ENCODE results near the gene LRRC55. TPM values are rescaled to one million over a fixed set of nuclear protein-coding genes. Genes with fewer than 3 reads are reported as not detected.

The LRRC55 gene
- total RNA-seq, 1 experiment from 2014 or later: not detected

GRCh38 chr11:57144531-57145320, 37.0 kb upstream of the LRRC55 start:
- H3K27ac ChIP-seq (ENCODE audit: low read depth, low read length): no peak overlapping the region
- no peaks in the 10 kb centered on the region for H3K9me3 ChIP-seq (ENCODE audit: control insufficient read depth in 1 of 2, insufficient read depth in 1 of 2, low read depth in 1 of 2, low read length in 2 of 2)
- CTCF ChIA-PET: no interaction called here
- H4K20me1 ChIP-seq (ENCODE audit: insufficient read depth): no peaks in the 10 kb centered on the region
- H3K36me3 ChIP-seq (ENCODE audit: control insufficient read depth in 1 of 2, insufficient read depth in 2 of 2, low read length in 2 of 2): no peaks in the 10 kb centered on the region
- H3K4me2 ChIP-seq (ENCODE audit: low read length): no peak overlapping the region
- no peak for TF ChIP-seq ZNF274 (IDR thresholded peaks at IDR 0.05; ENCODE audit: low read depth, low read length)
- no peak for TF ChIP-seq CEBPB (IDR thresholded peaks at IDR 0.05; ENCODE audit: low read depth)
- no peak for TF ChIP-seq RAD21 (IDR thresholded peaks at IDR 0.05; ENCODE audit: low read depth)
- TF ChIP-seq SIN3A (IDR thresholded peaks at IDR 0.05; ENCODE audit: low read depth): no peak
- no peak for TF ChIP-seq CTCF (IDR thresholded peaks at IDR 0.05 in 2 of 3, conservative IDR thresholded peaks at IDR 0.05 in 1 of 3; ENCODE audit: borderline replicate concordance in 1 of 3, insufficient read depth in 1 of 3, low read depth in 2 of 3, low read length in 2 of 3)
- TF ChIP-seq MAX (IDR thresholded peaks at IDR 0.05): no peak
- TF ChIP-seq ZFX (IDR thresholded peaks at IDR 0.05): no peak
- no peak for TF ChIP-seq EZH2 (IDR thresholded peaks at IDR 0.05)
- TF ChIP-seq FOSL1 (IDR thresholded peaks at IDR 0.05; ENCODE audit: low read depth): no peak
- no peak for TF ChIP-seq POLR2AphosphoS5 (IDR thresholded peaks at IDR 0.05; ENCODE audit: low read depth, low read length)
- no peak for TF ChIP-seq YY1 (IDR thresholded peaks at IDR 0.05; ENCODE audit: extremely low read depth, insufficient replicate concordance, low read depth, low read length)
- no peak for TF ChIP-seq REST (IDR thresholded peaks at IDR 0.05; ENCODE audit: low read depth)
- H3K27me3 ChIP-seq (ENCODE audit: insufficient read depth, low read length): peaks cover 30% of the 10 kb centered on the region
- DNase-seq (ENCODE audit: low read depth, low spot score) (no peak), ATAC-seq (no peak)
- intact Hi-C loops (cut with micrococcal nuclease): no loop called here
- H3K9ac ChIP-seq (ENCODE audit: low read length): no peak overlapping the region
- no peak overlapping the region for H3K4me3 ChIP-seq (replicated peaks in 1 of 2; ENCODE audit: low read depth in 1 of 2, low read length in 2 of 2)
- H2AFZ ChIP-seq (ENCODE audit: low read depth, low read length, poor library complexity, severe bottlenecking): no peak overlapping the region
- RAD21 ChIA-PET (ENCODE audit: low non-redundant PET in 1 of 2, low total read pairs in 2 of 2, uncharacterized antibody in 2 of 2, unreplicated experiment in 2 of 2): no interaction called here
- no TSS peak for BruUV-seq (replicated peaks)
- H3K9me2 ChIP-seq (ENCODE audit: insufficient read depth): no peaks in the 10 kb centered on the region
- no peaks in the 10 kb centered on the region for H3K4me1 ChIP-seq (ENCODE audit: control insufficient read depth in 1 of 2, insufficient read depth in 2 of 2, low read length in 2 of 2)
- POLR2A ChIA-PET: no interaction called here
- no peaks in the 10 kb centered on the region for H3K79me2 ChIP-seq (ENCODE audit: insufficient read depth, low read length)
